Endothelial cell of umbilical vein (primary cell): Measurements from ENCODE around the gene DAB2IP. TPM values are rescaled to one million over a fixed set of nuclear protein-coding genes. Genes with fewer than 3 reads are reported as not detected.

Source experiments
- BruUV-seq: library from RNA; stranded (reverse); fragments of 400-500 nt; replicated peaks from 2 replicates; lab custom pipeline; 2021; lab: Mats Ljungman, UMichigan
- CTCF ChIA-PET: fragments of 300-600, 350-600 bp; sonication (Branson Sonifier 250); formaldehyde crosslinking; loops from one replicate; lab custom pipeline; 2021; ENCODE audit warnings: antibody characterized with exemption, inconsistent platforms; lab: Charles Lee
- POLR2A ChIA-PET: fragments of 300-600, 350-600 bp; sonication (Branson Sonifier 250); formaldehyde crosslinking; loops from one replicate; lab custom pipeline; 2021; ENCODE audit warnings: antibody characterized with exemption, inconsistent platforms; lab: Charles Lee
- DNase-seq: peaks from one replicate; pipeline ENCODE4 v3.0.0-alpha.2; 2011; ENCODE audit warnings: low read depth, low spot score
- FAIRE-seq: peaks from 2 replicates; lab custom pipeline; 2011; peaks lifted over from hg19 to GRCh38; lab: Jason Lieb, UNC
- H2AFZ ChIP-seq: 2 replicates; pipeline ENCODE4 v1.6.0; 2012; ENCODE audit warnings: low read depth, low read length, control low read depth, inconsistent platforms
- H3K27ac ChIP-seq: 2 replicates; pipeline ENCODE4 v1.5.1; 2011; ENCODE audit warnings: low read depth, mild to moderate bottlenecking, control low read depth, low read length, moderate library complexity; ENCODE audit not compliant: insufficient read depth
- H3K27me3 ChIP-seq, 2 experiments: 2 replicates each; pipeline versions ENCODE4 v1.6.0 to v1.6.1; 2011; ENCODE audit warnings: low read length in 2 of 2, mixed read lengths in 1 of 2; ENCODE audit not compliant: control insufficient read depth in 2 of 2, insufficient read depth in 2 of 2
- H3K36me3 ChIP-seq, 2 experiments: 2 replicates in 1 of 2; 3 replicates in 1 of 2; pipeline ENCODE4 v1.5.1; 2011; ENCODE audit warnings: low read length in 2 of 2, mild to moderate bottlenecking in 1 of 2, moderate library complexity in 1 of 2; ENCODE audit not compliant: control insufficient read depth in 2 of 2, insufficient read depth in 2 of 2; ENCODE audit errors: extremely low read depth in 1 of 2
- H3K4me1 ChIP-seq: 3 replicates; pipeline ENCODE4 v1.5.1; 2011; ENCODE audit warnings: mild to moderate bottlenecking, low read length; ENCODE audit not compliant: control insufficient read depth, insufficient read depth; ENCODE audit errors: extremely low read depth
- H3K4me2 ChIP-seq: 2 replicates; pipeline ENCODE4 v1.6.1; 2011; ENCODE audit warnings: low read length, control low read depth, mixed read lengths; ENCODE audit not compliant: insufficient read depth
- H3K4me3 ChIP-seq, 3 experiments: fragments of 200-600 bp in 1 of 3; sonication (generic), shearing (Covaris generic) in 1 of 3; replicated peaks in 1 of 3; 2 replicates each; pipeline ENCODE4 v1.5.1; 2011 to 2016; ENCODE audit warnings: control low read depth in 3 of 3, low read length in 3 of 3, mild to moderate bottlenecking in 2 of 3, inconsistent platforms in 1 of 3, low read depth in 1 of 3, moderate library complexity in 1 of 3; ENCODE audit not compliant: insufficient read depth in 1 of 3
- H3K79me2 ChIP-seq: 2 replicates; pipeline ENCODE4 v1.6.0; 2012; ENCODE audit warnings: low read length, inconsistent platforms; ENCODE audit not compliant: control insufficient read depth, insufficient read depth
- H3K9ac ChIP-seq: replicated peaks from 2 replicates; pipeline ENCODE3; 2011; ENCODE audit warnings: low read length, control low read depth; ENCODE audit not compliant: insufficient read depth; ENCODE audit errors: extremely low read depth
- H3K9me1 ChIP-seq: replicated peaks from 3 replicates; pipeline ENCODE4 v1.6.0; 2011; ENCODE audit warnings: mild to moderate bottlenecking, low read length; ENCODE audit not compliant: control insufficient read depth, insufficient read depth; ENCODE audit errors: extremely low read depth
- H3K9me3 ChIP-seq: replicated peaks from 2 replicates; pipeline ENCODE4 v1.5.1; 2012; ENCODE audit warnings: low read length, inconsistent platforms; ENCODE audit not compliant: control insufficient read depth, insufficient read depth
- H4K20me1 ChIP-seq: replicated peaks from 2 replicates; pipeline ENCODE3; 2011; ENCODE audit warnings: mild to moderate bottlenecking, low read length; ENCODE audit not compliant: control insufficient read depth, insufficient read depth; ENCODE audit errors: extremely low read depth
- CTCF ChIP-seq, 2 donors: IDR thresholded peaks; 1 replicate in 1 of 2; 2 replicates in 1 of 2; pipeline ENCODE4 v1.5.1; 2011; ENCODE audit warnings: low read length in 2 of 2, mild to moderate bottlenecking in 2 of 2, moderate library complexity in 2 of 2, control low read depth in 1 of 2, inconsistent platforms in 1 of 2, low read depth in 1 of 2; ENCODE audit not compliant: insufficient read depth in 1 of 2; ENCODE audit errors: extremely low read depth in 1 of 2
- EZH2 ChIP-seq: IDR thresholded peaks from 2 replicates; pipeline ENCODE4 v1.6.1; 2012; ENCODE audit warnings: borderline replicate concordance, low read depth, mild to moderate bottlenecking, moderate library complexity, low read length, inconsistent platforms; ENCODE audit not compliant: severe bottlenecking
- FOS ChIP-seq: IDR thresholded peaks from 2 replicates; pipeline ENCODE4 v1.6.1; 2011; ENCODE audit warnings: mild to moderate bottlenecking, low read length, moderate library complexity, borderline replicate concordance; ENCODE audit not compliant: insufficient read depth
- GATA2 ChIP-seq: IDR thresholded peaks from 2 replicates; pipeline ENCODE4 v1.7.0; 2011; ENCODE audit warnings: low read depth, mild to moderate bottlenecking, moderate library complexity, mixed read lengths, low read length; ENCODE audit not compliant: insufficient read length, insufficient read depth
- JUN ChIP-seq: IDR thresholded peaks from 2 replicates; pipeline ENCODE4 v1.6.1; 2011; ENCODE audit warnings: borderline replicate concordance, low read depth; ENCODE audit not compliant: insufficient read length, insufficient read depth
- MYC ChIP-seq: IDR thresholded peaks from one replicate; pipeline ENCODE4 v1.6.1; 2011; ENCODE audit warnings: mild to moderate bottlenecking, low read depth, low read length
- POLR2A ChIP-seq: IDR thresholded peaks from 2 replicates; pipeline ENCODE4 v1.6.1; 2012; ENCODE audit warnings: low read depth, mild to moderate bottlenecking, control low read depth, low read length
- POLR2AphosphoS5 ChIP-seq: IDR thresholded peaks from 2 replicates; pipeline ENCODE4 v1.6.1; 2012; ENCODE audit warnings: low read depth, mild to moderate bottlenecking, control low read depth, low read length, moderate library complexity; ENCODE audit not compliant: insufficient read depth
- dilution Hi-C: fragments of 300-500 bp; cut with MboI; formaldehyde crosslinking; loops from one replicate; pipeline ENCODE4 v1.15.0; 2019; ENCODE audit warnings: low sequenced_read_pairs; ENCODE audit not compliant: extremely low pct_ligation_motif_present
- intact Hi-C: fragments of 100-400 bp; cut with micrococcal nuclease; formaldehyde crosslinking; loops from one replicate; pipeline ENCODE4 v1.10.0; 2022
- polyA plus RNA-seq, 4 experiments: library from polyadenylated mRNA; depleted of rRNA in 3 of 4; stranded (reverse) in 3 of 4; unstranded in 1 of 4; fragments of >200 nt; gene quantifications; 2 replicates each; pipeline versions ENCODE4 v1.2.1 to v1.2.3, GENCODE V29; 2011 to 2012; ENCODE audit warnings: missing spikeins in 1 of 4
- total RNA-seq: library from RNA; stranded (reverse); gene quantifications from 2 replicates; pipeline ENCODE4 v1.2.3, GENCODE V29; 2021
- TF ChIP-seq, protein P1 (sequence below): IDR thresholded peaks from 2 replicates; pipeline ENCODE4 v1.6.1; 2011; ENCODE audit not compliant: insufficient read depth, insufficient read length

Gene DAB2IP
- total and polyA plus RNA-seq, 2 donors (not counting 3 experiments of a cell fraction or from before 2014, with no cell fraction given) = 29.2 to 53.6 TPM

GRCh38 chr9:121711797-121712196 is 60.4 kb downstream of the DAB2IP start:
- POLR2A ChIA-PET = no interaction called here
- intact Hi-C loops (no loop called here), dilution Hi-C loops (no loop called here)
- Histone ChIP-seq H3K79me2 (peaks cover 12% of the 10 kb centered on the region), H3K4me3 (no peak overlapping the region), H3K4me2 (no peak overlapping the region), H2AFZ (no peak overlapping the region), H3K27ac (no peak overlapping the region), H3K4me1 (no peaks in the 10 kb centered on the region), H3K36me3 (peaks cover 0 to 6% of the 10 kb centered on the region in 2 experiments), H3K27me3 (no peaks in the 10 kb centered on the region), H4K20me1 (no peaks in the 10 kb centered on the region), H3K9me3 (no peaks in the 10 kb centered on the region), H3K9me1 (no peaks in the 10 kb centered on the region), H3K9ac (no peak overlapping the region)
- FAIRE-seq (no peak), DNase-seq (no peak)
- BruUV-seq = no TSS peak
- TF ChIP-seq FOS = no peak
- no peak for TF ChIP-seq CTCF (IDR thresholded peaks at IDR 0.05; ENCODE audit: extremely low read depth in 1 of 2, insufficient read depth in 1 of 2, low read depth in 1 of 2, low read length in 2 of 2)
- no peak for TF ChIP-seq GATA2
- TF ChIP-seq EZH2 = no peak
- TF ChIP-seq POLR2AphosphoS5 = no peak
- TF ChIP-seq MYC = no peak
- no peak for TF ChIP-seq POLR2A
- TF ChIP-seq, protein P1, sequence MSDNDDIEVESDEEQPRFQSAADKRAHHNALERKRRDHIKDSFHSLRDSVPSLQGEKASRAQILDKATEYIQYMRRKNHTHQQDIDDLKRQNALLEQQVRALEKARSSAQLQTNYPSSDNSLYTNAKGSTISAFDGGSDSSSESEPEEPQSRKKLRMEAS = no peak
- no peak for TF ChIP-seq JUN
- CTCF ChIA-PET = no interaction called here
